GM12874 (cell line): ENCODE results near the gene ALOX15.

ENCODE experiments used
- TF ChIP-seq, protein P1 (sequence below): IDR thresholded peaks from 2 replicates; pipeline ENCODE4 v1.5.1; 2011; ENCODE audit warnings: low read depth, mild to moderate bottlenecking, control low read depth, low read length, moderate library complexity; ENCODE audit not compliant: insufficient read depth

ALOX15 gene

GRCh38 chr17:4665027-4665426 lies 23.5 kb upstream of the ALOX15 start:
- TF ChIP-seq, protein P1, sequence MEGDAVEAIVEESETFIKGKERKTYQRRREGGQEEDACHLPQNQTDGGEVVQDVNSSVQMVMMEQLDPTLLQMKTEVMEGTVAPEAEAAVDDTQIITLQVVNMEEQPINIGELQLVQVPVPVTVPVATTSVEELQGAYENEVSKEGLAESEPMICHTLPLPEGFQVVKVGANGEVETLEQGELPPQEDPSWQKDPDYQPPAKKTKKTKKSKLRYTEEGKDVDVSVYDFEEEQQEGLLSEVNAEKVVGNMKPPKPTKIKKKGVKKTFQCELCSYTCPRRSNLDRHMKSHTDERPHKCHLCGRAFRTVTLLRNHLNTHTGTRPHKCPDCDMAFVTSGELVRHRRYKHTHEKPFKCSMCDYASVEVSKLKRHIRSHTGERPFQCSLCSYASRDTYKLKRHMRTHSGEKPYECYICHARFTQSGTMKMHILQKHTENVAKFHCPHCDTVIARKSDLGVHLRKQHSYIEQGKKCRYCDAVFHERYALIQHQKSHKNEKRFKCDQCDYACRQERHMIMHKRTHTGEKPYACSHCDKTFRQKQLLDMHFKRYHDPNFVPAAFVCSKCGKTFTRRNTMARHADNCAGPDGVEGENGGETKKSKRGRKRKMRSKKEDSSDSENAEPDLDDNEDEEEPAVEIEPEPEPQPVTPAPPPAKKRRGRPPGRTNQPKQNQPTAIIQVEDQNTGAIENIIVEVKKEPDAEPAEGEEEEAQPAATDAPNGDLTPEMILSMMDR, result no peak

DNA sequence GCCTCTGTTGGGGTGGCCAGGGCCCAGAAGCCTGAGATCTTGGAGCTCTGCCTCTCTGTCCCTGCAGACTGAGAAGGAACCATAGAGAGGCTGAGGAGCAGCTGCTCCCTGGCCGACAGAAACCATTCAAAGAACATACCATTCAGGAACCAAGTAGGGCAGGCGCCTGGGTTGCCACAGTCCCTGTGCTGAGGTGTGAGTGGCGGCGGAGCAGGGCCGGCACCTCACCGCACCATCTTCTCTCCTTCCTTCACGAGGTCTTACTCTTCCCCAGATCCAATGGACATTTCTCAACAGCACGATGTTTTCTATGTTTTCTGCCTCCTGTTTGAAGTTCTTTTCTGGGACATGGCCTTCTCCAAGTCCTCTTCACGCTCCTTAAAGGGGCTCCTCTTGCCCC lies 22.8 kb upstream of the ALOX15 start:
- TF ChIP-seq, protein P1, result no peak

GRCh38 chr17:4663711-4664110 lies 22.2 kb upstream of the ALOX15 start:
- TF ChIP-seq, protein P1, result no peak

GRCh38 chr17:4658478-4659305 lies 17.2 kb upstream of the ALOX15 start:
- TF ChIP-seq, protein P1, result no peak

GRCh38 chr17:4657678-4658077 lies 16.2 kb upstream of the ALOX15 start:
- TF ChIP-seq, protein P1, result no peak

DNA sequence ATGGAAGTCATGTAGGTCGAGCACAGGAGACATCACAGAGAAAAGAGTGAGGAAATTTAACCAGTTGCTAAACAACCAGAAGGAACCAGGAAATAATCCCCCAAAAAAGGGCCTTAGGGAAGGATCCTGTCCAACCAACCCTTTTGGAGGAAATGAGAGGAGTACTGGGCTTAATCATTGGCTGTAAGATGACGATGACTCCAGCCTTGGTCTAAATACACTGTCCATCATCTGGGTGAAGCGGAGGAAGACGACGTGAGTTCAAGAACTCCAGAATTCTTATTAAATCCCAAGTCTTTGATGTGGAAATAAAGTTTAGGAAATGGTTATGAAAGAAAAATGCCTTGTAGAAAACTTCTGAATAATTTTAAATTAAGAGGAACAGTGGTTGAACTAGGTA lies 11.5 kb upstream of the ALOX15 start:
- TF ChIP-seq, protein P1, result no peak

DNA sequence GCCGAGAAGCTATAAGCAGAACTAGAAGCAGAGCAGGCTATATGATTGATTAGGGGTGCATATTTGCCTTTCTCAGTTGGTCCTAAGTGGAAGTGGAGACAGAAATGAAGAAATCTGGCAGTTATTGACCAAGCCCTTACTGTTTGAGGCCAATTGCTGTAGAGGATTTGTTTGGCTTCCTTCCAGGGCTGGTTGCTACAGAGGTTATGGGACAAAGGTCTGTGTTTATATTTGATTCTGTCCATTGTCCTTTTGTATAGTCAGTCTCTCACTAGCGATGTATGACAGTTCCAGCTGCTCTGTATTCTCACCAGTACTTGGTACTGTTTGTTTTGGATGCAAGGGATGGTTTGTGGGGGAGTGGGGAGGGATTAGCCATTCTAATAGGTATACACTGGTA lies 7.3 kb upstream of the ALOX15 start:
- TF ChIP-seq, protein P1, result no peak

- TF ChIP-seq, protein P1, result no peak
These were observed 4.2 kb upstream of the ALOX15 start for GRCh38 chr17:4645642-4646041.
